Measurements from ENCODE around the gene GOLT1B. TPM values are rescaled to one million over a fixed set of nuclear protein-coding genes. Genes with fewer than 3 reads are reported as not detected.

GOLT1B gene
- total RNA-seq = 49.6 and 56.8 TPM in 2 replicates

GRCh38 chr12:21501258-21502163, at the start of gene GOLT1B, which contains the start of gene RECQL:
Gene GOLT1B (plus strand): TSS chr12:21501789. CDS start chr12:21501924, 135 bp downstream.
Gene RECQL (minus strand): TSS chr12:21501635. CDS start chr12:21499570, 2,065 bp downstream.

GRCh38 chr12:21526053-21526452, 24.5 kb downstream of the GOLT1B start, which contains the start of gene SPX:
Gene SPX (plus strand): TSS chr12:21526296. CDS start chr12:21526473, 177 bp downstream.

Other genes starting within 250 kb of the GOLT1B start
- 0.14 TPM in 1 of 2 replicates, not detected in the other for gene SLCO1A2, start 166.9 kb upstream of the GOLT1B start, total RNA-seq
- gene IAPP, start 128.9 kb upstream of the GOLT1B start, total RNA-seq = not detected in 2 replicates
- gene PYROXD1, start 64.1 kb upstream of the GOLT1B start, total RNA-seq = 10.1 and 12.4 TPM in 2 replicates
- gene RECQL, start 154 bp upstream of the GOLT1B start, total RNA-seq = 46.8 and 51.5 TPM in 2 replicates
- gene SPX, start 24.5 kb downstream of the GOLT1B start, total RNA-seq = under 0.01 and 0.18 TPM in 2 replicates
- gene GYS2, start 103.1 kb downstream of the GOLT1B start, total RNA-seq = not detected in 2 replicates
- gene LDHB, start 156.1 kb downstream of the GOLT1B start, total RNA-seq = 722 and 725 TPM in 2 replicates

All from smooth muscle cell of bladder (primary cell).